H9 (cell line): ENCODE measurements around the gene TLK1. TPM values are rescaled to one million over a fixed set of nuclear protein-coding genes. Genes with fewer than 3 reads are reported as not detected.

Source experiments
- DNase-seq: peaks from one replicate; pipeline ENCODE4 v3.0.0-alpha.2; 2017
- H2AFZ ChIP-seq: one replicate; pipeline ENCODE4 v1.6.1; 2013; ENCODE audit warnings: mild to moderate bottlenecking, low read length, control low read depth, moderate library complexity
- H2AK5ac ChIP-seq: 2 replicates; pipeline ENCODE4 v1.6.1; 2013; ENCODE audit warnings: low read length, control low read depth, mixed read lengths; ENCODE audit not compliant: insufficient read length
- H2BK120ac ChIP-seq: one replicate; pipeline ENCODE4 v1.6.1; 2013; ENCODE audit warnings: low read depth, mild to moderate bottlenecking, low read length, control low read depth, inconsistent platforms; ENCODE audit not compliant: poor library complexity, severe bottlenecking
- H2BK12ac ChIP-seq: 2 replicates; pipeline ENCODE4 v1.6.1; 2013; ENCODE audit warnings: low read length, control low read depth, mixed read lengths, low read depth; ENCODE audit not compliant: insufficient read length
- H2BK15ac ChIP-seq: 2 replicates; pipeline ENCODE4 v1.6.1; 2013; ENCODE audit warnings: low read depth, low read length, control low read depth
- H2BK20ac ChIP-seq: one replicate; pipeline ENCODE4 v1.6.1; 2013; ENCODE audit warnings: low read depth, mild to moderate bottlenecking, low read length, control low read depth, inconsistent platforms; ENCODE audit not compliant: poor library complexity, severe bottlenecking
- H2BK5ac ChIP-seq: 2 replicates; pipeline ENCODE4 v1.6.1; 2013; ENCODE audit warnings: low read length, control low read depth, mixed read lengths; ENCODE audit not compliant: insufficient read length
- H3K14ac ChIP-seq: 2 replicates; pipeline ENCODE4 v1.6.1; 2013; ENCODE audit warnings: low read length, control low read depth; ENCODE audit not compliant: insufficient read depth
- H3K18ac ChIP-seq: 2 replicates; pipeline ENCODE4 v1.6.1; 2013; ENCODE audit warnings: low read depth, mild to moderate bottlenecking, mixed read lengths, low read length, control low read depth; ENCODE audit not compliant: insufficient read length
- H3K23ac ChIP-seq: 2 replicates; pipeline ENCODE4 v1.6.1; 2013; ENCODE audit warnings: low read length, control low read depth, mixed read lengths, low read depth; ENCODE audit not compliant: insufficient read length
- H3K23me2 ChIP-seq: 2 replicates; pipeline ENCODE4 v1.6.1; 2013; ENCODE audit warnings: low read depth, mild to moderate bottlenecking, mixed read lengths, low read length, control low read depth; ENCODE audit not compliant: insufficient read length, poor library complexity, severe bottlenecking
- H3K27ac ChIP-seq: 2 replicates; pipeline ENCODE4 v1.5.1; 2013; ENCODE audit warnings: low read length, control low read depth, mixed read lengths, low read depth; ENCODE audit not compliant: insufficient read length
- H3K27me3 ChIP-seq: 2 replicates; pipeline ENCODE4 v1.6.1; 2013; ENCODE audit warnings: low read length, control low read depth, inconsistent platforms; ENCODE audit not compliant: insufficient read depth
- H3K4ac ChIP-seq: 2 replicates; pipeline ENCODE4 v1.6.1; 2013; ENCODE audit warnings: low read depth, mild to moderate bottlenecking, control low read depth, inconsistent platforms, low read length, moderate library complexity
- H3K4me1 ChIP-seq: 2 replicates; pipeline ENCODE4 v1.6.1; 2013; ENCODE audit warnings: low read length, control low read depth, inconsistent platforms; ENCODE audit not compliant: insufficient read depth
- H3K4me2 ChIP-seq: 2 replicates; pipeline ENCODE4 v1.6.1; 2013; ENCODE audit warnings: low read length, control low read depth, mixed read lengths; ENCODE audit not compliant: insufficient read length, insufficient read depth
- H3K56ac ChIP-seq: 2 replicates; pipeline ENCODE4 v1.6.1; 2013; ENCODE audit warnings: low read depth, mild to moderate bottlenecking, mixed read lengths, low read length, control low read depth; ENCODE audit not compliant: insufficient read length
- H3K79me1 ChIP-seq: 2 replicates; pipeline ENCODE4 v1.6.1; 2013; ENCODE audit warnings: low read depth, mild to moderate bottlenecking, moderate library complexity, low read length, control low read depth, inconsistent platforms; ENCODE audit not compliant: insufficient read depth, poor library complexity, severe bottlenecking
- H3K79me2 ChIP-seq: 2 replicates; pipeline ENCODE4 v1.6.1; 2013; ENCODE audit warnings: low read length, control low read depth, inconsistent platforms; ENCODE audit not compliant: insufficient read depth
- H3K9ac ChIP-seq: 2 replicates; pipeline ENCODE4 v1.6.1; 2013; ENCODE audit warnings: low read length, control low read depth, mixed read lengths; ENCODE audit not compliant: insufficient read length; ENCODE audit errors: extremely low read depth
- H3K9me3 ChIP-seq: one replicate; pipeline ENCODE4 v1.6.1; 2013; ENCODE audit warnings: low read depth, low read length, inconsistent platforms; ENCODE audit not compliant: control insufficient read depth
- H3T11ph ChIP-seq: one replicate; pipeline ENCODE4 v1.6.1; 2013; ENCODE audit warnings: mild to moderate bottlenecking, low read length, control low read depth, inconsistent platforms
- H4K20me1 ChIP-seq: one replicate; pipeline ENCODE4 v1.6.1; 2013; ENCODE audit not compliant: control insufficient read depth, insufficient read length, insufficient read depth
- H4K5ac ChIP-seq: 2 replicates; pipeline ENCODE4 v1.6.1; 2013; ENCODE audit warnings: low read depth, mild to moderate bottlenecking, mixed read lengths, low read length, control low read depth; ENCODE audit not compliant: insufficient read length
- H4K8ac ChIP-seq: replicated peaks from 2 replicates; pipeline ENCODE4 v1.6.1; 2013; ENCODE audit warnings: low read length, control low read depth, mixed read lengths, low read depth; ENCODE audit not compliant: insufficient read length
- H4K91ac ChIP-seq: 2 replicates; pipeline ENCODE4 v1.6.1; 2013; ENCODE audit warnings: low read depth, mild to moderate bottlenecking, moderate library complexity, mixed read lengths, low read length, control low read depth; ENCODE audit not compliant: insufficient read length
- H3K27ac Mint-ChIP-seq, 3 experiments: 2 replicates in 2 of 3; 3 replicates in 1 of 3; pipeline ENCODE4 v1.8.0; 2020 to 2021; ENCODE audit warnings: mixed read lengths in 3 of 3, mild to moderate bottlenecking in 1 of 3, moderate library complexity in 1 of 3
- H3K27me3 Mint-ChIP-seq: 2 replicates; pipeline ENCODE4 v1.8.0; 2021; ENCODE audit warnings: low read depth, mild to moderate bottlenecking, moderate library complexity, mixed read lengths
- H3K36me3 Mint-ChIP-seq, 3 experiments: 2 replicates in 2 of 3; 3 replicates in 1 of 3; pipeline ENCODE4 v1.8.0; 2020 to 2021; ENCODE audit warnings: low read depth in 3 of 3, mixed read lengths in 3 of 3; ENCODE audit not compliant: insufficient read depth in 1 of 3
- H3K4me1 Mint-ChIP-seq, 2 experiments: 2 replicates each; pipeline ENCODE4 v1.8.0; 2020; ENCODE audit warnings: mixed read lengths in 2 of 2
- H3K4me3 Mint-ChIP-seq, 2 experiments: 2 replicates in 1 of 2; 3 replicates in 1 of 2; pipeline ENCODE4 v1.8.0; 2020 to 2021; ENCODE audit warnings: mild to moderate bottlenecking in 2 of 2, mixed read lengths in 2 of 2, moderate library complexity in 1 of 2
- H3K9me3 Mint-ChIP-seq, 2 experiments: 2 replicates in 1 of 2; 3 replicates in 1 of 2; pipeline ENCODE4 v1.8.0; 2020; ENCODE audit warnings: mild to moderate bottlenecking in 2 of 2, mixed read lengths in 2 of 2, moderate library complexity in 1 of 2
- CTCF ChIP-seq: fragments of 200-600 bp; sonication (generic); conservative IDR thresholded peaks from 3 replicates; pipeline ENCODE4 v1.8.0; 2021; ENCODE audit warnings: antibody characterized with exemption, mild to moderate bottlenecking
- WGBS: extraction: QIAGEN DNeasy Blood & Tissue Kit; methylation state at CpG from one replicate; pipeline ENCODE4 v1.1.7; 2013; ENCODE audit warnings: missing lambda C conversion rate, low lambda C conversion rate, mixed read lengths; ENCODE audit not compliant: insufficient read length; ENCODE audit errors: extremely low coverage; 5-methylcytosine and 5-hydroxymethylcytosine counted together
- total RNA-seq: library from RNA; stranded (reverse); gene quantifications from 2 replicates; pipeline ENCODE4 v1.2.1, GENCODE V29; 2021

The TLK1 gene
- total RNA-seq, 1 experiment from 2014 or later, result 112 TPM

- no peak for TF ChIP-seq CTCF
- Histone ChIP-seq H3K23ac (no peak overlapping the region), H3K9me3 (no peaks in the 10 kb centered on the region), H3K9ac (no peak overlapping the region), H4K5ac (no peak overlapping the region), H2AFZ (no peak overlapping the region), H3T11ph (no peak overlapping the region), H2BK20ac (no peak overlapping the region), H2BK5ac (no peak overlapping the region), H3K27me3 (no peaks in the 10 kb centered on the region), H3K23me2 (no peaks in the 10 kb centered on the region), H4K8ac (no peak overlapping the region), H3K56ac (no peak overlapping the region), H2BK12ac (no peak overlapping the region), H3K4me2 (no peak overlapping the region), H3K4me1 (no peaks in the 10 kb centered on the region), H3K14ac (no peak overlapping the region), H4K20me1 (no peaks in the 10 kb centered on the region), H2BK15ac (no peak overlapping the region), H3K4ac (no peak overlapping the region), H2AK5ac (no peak overlapping the region), H3K18ac (no peak overlapping the region), H3K79me1 (no peaks in the 10 kb centered on the region), H4K91ac (no peak overlapping the region), H2BK120ac (no peak overlapping the region), H3K79me2 (0 out of 2 replicates have a peak, but pooled peaks cover 2% of the 10 kb centered on the region), H3K27ac (no peak overlapping the region)
- no peak overlapping the region for H3K4me3 Mint-ChIP-seq
- DNase-seq, result no peak
- no peaks in the 10 kb centered on the region for H3K27me3 Mint-ChIP-seq
- no CpG with 5 or more reads among the region's 6 CpGs for WGBS
- H3K9me3 Mint-ChIP-seq, result no peaks in the 10 kb centered on the region
- H3K4me1 Mint-ChIP-seq, result peaks cover 12 to 17% of the 10 kb centered on the region in 2 experiments
- H3K27ac Mint-ChIP-seq, result peak overlapping the region in 1 of 3 experiments; percentile 50; a peak in 3 of 7 replicates
- H3K36me3 Mint-ChIP-seq, result peaks cover 21 to 61% (median 51%) of the 10 kb centered on the region in 3 experiments
These were observed 116.3 kb downstream of the TLK1 start for GRCh38 chr2:171044416-171044815.
